WI38 (cell line): ENCODE data around the gene TCF4.

Experiments used
- H3K4me3 ChIP-seq: 2 replicates; pipeline ENCODE4 v1.5.1; 2011; ENCODE audit warnings: low read depth, mild to moderate bottlenecking, control low read depth, low read length
- TF ChIP-seq, protein P1 (sequence below): IDR thresholded peaks from 2 replicates; pipeline ENCODE4 v1.5.1; 2012; ENCODE audit warnings: low read depth, mild to moderate bottlenecking, control low read depth, low read length

The TCF4 gene

DNA sequence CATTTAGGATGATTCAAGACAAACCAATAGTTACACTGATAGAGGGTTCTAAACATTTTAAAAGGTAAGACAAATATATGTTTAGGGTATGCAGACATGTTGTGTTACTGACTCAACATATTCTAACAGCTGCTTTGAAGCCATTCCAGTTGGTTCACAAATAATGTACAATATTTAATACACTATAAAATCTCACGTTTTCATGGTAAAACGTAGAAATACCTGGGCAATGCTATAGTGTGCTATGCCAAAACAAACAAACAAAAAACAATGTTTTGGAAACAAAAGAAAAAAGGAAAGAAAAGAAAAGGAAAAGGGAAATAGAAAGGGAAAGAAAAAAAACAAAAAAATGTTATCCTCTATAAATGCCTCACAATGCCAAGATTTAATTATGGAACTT, 277.1 kb downstream of the TCF4 start:
- TF ChIP-seq, protein P1, sequence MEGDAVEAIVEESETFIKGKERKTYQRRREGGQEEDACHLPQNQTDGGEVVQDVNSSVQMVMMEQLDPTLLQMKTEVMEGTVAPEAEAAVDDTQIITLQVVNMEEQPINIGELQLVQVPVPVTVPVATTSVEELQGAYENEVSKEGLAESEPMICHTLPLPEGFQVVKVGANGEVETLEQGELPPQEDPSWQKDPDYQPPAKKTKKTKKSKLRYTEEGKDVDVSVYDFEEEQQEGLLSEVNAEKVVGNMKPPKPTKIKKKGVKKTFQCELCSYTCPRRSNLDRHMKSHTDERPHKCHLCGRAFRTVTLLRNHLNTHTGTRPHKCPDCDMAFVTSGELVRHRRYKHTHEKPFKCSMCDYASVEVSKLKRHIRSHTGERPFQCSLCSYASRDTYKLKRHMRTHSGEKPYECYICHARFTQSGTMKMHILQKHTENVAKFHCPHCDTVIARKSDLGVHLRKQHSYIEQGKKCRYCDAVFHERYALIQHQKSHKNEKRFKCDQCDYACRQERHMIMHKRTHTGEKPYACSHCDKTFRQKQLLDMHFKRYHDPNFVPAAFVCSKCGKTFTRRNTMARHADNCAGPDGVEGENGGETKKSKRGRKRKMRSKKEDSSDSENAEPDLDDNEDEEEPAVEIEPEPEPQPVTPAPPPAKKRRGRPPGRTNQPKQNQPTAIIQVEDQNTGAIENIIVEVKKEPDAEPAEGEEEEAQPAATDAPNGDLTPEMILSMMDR = no peak
- H3K4me3 ChIP-seq = no peak overlapping the region

GRCh38 chr18:55310044-55310676, 277.8 kb downstream of the TCF4 start:
- H3K4me3 ChIP-seq = no peak overlapping the region
- TF ChIP-seq, protein P1 = no peak

DNA sequence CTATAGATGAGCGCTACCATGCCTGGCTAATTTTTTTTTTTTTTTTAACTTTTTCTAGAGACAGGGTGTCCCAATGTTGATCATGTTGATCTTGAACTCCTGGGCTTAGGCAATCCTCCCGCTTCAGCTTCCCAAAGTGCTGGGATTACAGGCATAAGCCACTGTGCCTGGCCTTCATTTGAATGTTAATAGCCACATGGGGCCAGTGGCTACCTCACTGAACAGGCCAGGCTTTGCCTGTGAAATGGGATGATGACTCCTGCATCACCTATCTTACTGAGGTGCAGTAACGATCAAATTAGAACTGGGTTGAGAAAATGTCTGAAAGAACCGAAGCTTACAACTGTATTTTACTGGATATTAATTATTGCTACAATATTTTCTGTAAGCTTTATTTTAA, 278.7 kb downstream of the TCF4 start:
- TF ChIP-seq, protein P1 = no peak
- no peak overlapping the region for H3K4me3 ChIP-seq

DNA sequence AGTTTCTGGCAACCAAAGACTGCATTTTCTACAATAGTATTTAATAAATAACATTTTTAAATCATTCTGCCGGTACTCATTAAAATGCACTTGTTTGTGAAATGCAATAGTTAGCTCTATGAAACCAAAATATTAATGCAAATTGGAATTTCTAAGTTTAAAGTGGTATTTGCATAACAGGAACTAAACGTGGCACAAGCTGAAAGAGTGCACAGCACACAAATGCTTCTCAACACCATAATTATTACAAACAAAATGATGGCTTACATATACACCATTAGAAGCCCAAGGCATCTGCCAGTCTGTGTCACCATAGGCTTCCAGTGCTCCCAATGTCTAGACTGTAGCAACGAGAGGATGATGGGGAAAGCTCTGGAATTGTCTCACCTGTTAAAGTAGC, 280.5 kb downstream of the TCF4 start:
- TF ChIP-seq, protein P1 = no peak
- no peak overlapping the region for H3K4me3 ChIP-seq

DNA sequence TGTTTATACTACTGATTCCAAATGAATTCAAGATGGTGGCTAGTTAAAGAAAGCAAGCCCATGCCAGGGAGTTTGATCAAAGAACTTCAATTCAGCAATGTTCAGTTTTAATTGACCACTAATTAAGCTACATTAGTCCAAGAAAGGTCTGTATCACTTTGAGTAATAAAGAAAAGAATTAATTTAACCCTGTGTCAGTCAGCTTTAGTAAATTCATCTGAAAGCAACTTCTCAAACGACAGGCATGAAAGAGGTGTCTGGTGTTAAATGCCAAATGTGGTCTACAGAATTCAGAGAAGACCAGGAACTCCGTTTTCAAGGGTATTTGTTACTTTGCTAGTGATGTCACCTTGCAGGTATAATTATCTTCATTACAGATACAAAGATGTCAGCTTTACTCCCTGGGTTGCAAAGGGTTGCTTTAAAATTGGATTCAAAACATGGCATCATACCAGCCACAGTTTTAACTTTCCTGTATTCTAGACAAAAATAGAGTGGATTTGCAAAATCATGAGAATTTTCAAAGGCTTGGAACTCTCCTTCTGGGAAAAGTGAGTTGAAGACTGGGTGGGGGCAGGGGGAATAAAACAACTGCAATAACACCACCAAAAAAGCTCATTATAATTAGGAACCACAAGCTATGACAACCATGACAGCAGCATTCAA, 281.5 kb downstream of the TCF4 start:
- H3K4me3 ChIP-seq = no peak overlapping the region
- TF ChIP-seq, protein P1 = no peak

DNA sequence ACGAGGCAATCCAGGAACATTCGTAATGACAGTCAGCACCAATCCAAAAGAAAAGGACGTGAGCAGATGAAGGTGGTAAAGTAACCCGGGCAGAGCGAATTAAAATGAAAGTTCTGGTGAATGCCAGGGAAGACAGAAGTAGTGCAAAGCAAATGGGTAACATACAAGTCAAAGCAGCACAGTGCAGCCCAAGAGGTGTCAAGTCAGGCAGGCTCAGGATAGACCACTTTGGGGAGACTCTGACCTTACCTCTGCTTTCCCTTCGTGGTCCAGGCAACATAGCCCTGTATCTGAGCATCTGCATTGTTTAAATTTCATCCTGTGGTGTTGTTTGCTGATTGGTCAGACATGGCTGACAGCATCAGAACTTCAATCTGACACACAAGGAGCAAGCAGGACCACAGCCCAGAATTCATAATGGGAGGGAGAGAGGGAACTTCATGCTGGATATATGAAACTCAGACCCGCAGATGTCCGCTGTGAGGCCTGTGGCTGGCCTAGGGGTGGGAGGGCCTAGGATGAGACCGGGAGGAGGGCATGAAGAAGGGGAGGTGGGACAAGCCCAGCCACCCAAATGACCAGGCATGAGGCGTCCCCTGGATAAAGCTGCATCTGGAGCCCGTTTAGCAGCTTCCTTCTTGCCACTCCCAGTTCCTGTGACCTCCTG, 285.7 kb downstream of the TCF4 start:
- H3K4me3 ChIP-seq = no peak overlapping the region
- TF ChIP-seq, protein P1 = no peak

- no peak overlapping the region for H3K4me3 ChIP-seq
- TF ChIP-seq, protein P1 = no peak
These were observed 286.2 kb downstream of the TCF4 start for GRCh38 chr18:55301824-55302166.
